Measurements from ENCODE around the gene GLYR1.

The GLYR1 gene

GRCh38 chr16:4760221-4760910, 86.7 kb downstream of the GLYR1 start:
- TF ChIP-seq TAF1 (IDR thresholded peaks at IDR 0.05; ENCODE audit: low read depth) (no peak), EGR1 (IDR thresholded peaks at IDR 0.05) (no peak), USF1 (IDR thresholded peaks at IDR 0.05) (no peak), EP300 (IDR thresholded peaks at IDR 0.05; ENCODE audit: borderline replicate concordance) (no peak), YY1 (IDR thresholded peaks at IDR 0.05; ENCODE audit: low read depth) (no peak), MAX (IDR thresholded peaks at IDR 0.05) (no peak), CREB1 (IDR thresholded peaks at IDR 0.05; ENCODE audit: low read depth) (no peak), TEAD4 (IDR thresholded peaks at IDR 0.05) (no peak), ZBTB7A (IDR thresholded peaks at IDR 0.05; ENCODE audit: low read depth) (no peak), FOXM1 (IDR thresholded peaks at IDR 0.05; ENCODE audit: borderline replicate concordance, low read depth) (no peak), CEBPB (IDR thresholded peaks at IDR 0.05) (no peak), RAD21 (IDR thresholded peaks at IDR 0.05; ENCODE audit: low read depth) (no peak), NFIC (IDR thresholded peaks at IDR 0.05) (no peak), TCF12 (IDR thresholded peaks at IDR 0.05; ENCODE audit: low read depth) (no peak)
- TF ChIP-seq, protein P1, sequence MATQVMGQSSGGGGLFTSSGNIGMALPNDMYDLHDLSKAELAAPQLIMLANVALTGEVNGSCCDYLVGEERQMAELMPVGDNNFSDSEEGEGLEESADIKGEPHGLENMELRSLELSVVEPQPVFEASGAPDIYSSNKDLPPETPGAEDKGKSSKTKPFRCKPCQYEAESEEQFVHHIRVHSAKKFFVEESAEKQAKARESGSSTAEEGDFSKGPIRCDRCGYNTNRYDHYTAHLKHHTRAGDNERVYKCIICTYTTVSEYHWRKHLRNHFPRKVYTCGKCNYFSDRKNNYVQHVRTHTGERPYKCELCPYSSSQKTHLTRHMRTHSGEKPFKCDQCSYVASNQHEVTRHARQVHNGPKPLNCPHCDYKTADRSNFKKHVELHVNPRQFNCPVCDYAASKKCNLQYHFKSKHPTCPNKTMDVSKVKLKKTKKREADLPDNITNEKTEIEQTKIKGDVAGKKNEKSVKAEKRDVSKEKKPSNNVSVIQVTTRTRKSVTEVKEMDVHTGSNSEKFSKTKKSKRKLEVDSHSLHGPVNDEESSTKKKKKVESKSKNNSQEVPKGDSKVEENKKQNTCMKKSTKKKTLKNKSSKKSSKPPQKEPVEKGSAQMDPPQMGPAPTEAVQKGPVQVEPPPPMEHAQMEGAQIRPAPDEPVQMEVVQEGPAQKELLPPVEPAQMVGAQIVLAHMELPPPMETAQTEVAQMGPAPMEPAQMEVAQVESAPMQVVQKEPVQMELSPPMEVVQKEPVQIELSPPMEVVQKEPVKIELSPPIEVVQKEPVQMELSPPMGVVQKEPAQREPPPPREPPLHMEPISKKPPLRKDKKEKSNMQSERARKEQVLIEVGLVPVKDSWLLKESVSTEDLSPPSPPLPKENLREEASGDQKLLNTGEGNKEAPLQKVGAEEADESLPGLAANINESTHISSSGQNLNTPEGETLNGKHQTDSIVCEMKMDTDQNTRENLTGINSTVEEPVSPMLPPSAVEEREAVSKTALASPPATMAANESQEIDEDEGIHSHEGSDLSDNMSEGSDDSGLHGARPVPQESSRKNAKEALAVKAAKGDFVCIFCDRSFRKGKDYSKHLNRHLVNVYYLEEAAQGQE (IDR thresholded peaks at IDR 0.05; ENCODE audit: low read depth) = no peak

- TF ChIP-seq MAX (IDR thresholded peaks at IDR 0.05) (no peak), CEBPB (IDR thresholded peaks at IDR 0.05) (no peak)
Measured at GRCh38 chr16:4755687-4756086, 91.4 kb downstream of the GLYR1 start.

DNA sequence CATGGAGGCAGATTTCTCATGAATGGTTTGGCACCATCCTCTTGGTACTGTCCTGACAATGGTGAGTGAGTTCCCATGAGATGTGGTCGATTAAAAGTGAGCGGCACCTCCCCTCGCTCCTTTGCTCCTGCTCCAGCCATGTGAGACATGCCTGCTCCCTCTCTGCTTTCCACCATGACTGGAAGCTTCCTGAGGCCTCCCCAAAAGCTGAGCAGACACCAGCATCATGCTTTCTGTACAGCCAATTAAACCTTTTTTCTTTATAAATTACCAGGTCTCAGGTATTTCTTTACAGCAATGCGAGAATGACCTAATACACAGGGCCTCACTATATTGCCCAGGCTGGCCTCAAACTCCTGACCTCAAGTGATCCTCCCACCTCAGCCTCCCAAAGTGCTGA, 92.2 kb downstream of the GLYR1 start:
- TF ChIP-seq, protein P1 (IDR thresholded peaks at IDR 0.05; ENCODE audit: low read depth) = no peak
- TF ChIP-seq MAX (IDR thresholded peaks at IDR 0.05) (no peak), CREB1 (IDR thresholded peaks at IDR 0.05; ENCODE audit: low read depth) (no peak), ZBTB7A (IDR thresholded peaks at IDR 0.05; ENCODE audit: low read depth) (no peak)

DNA sequence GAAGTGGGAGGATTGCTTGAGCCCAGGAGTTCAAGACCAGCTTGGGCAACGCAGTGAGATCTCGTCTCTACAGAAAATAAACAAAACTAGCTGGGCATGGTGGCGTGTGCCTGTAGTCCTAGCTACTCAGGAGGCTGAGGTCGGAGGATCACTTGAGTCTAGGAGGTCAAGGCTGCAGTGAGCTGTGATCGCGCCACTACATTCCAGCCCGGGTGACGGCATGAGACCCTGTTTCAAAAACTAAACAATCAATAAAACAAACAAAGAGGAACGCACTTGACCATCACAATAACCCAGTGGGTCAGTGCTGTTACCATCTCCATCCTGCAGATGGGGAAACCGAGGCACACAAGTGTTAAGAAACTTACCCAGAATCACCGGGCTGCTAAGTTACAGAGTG, 93.9 kb downstream of the GLYR1 start:
- TF ChIP-seq CEBPB (IDR thresholded peaks at IDR 0.05) (no peak), CREB1 (IDR thresholded peaks at IDR 0.05; ENCODE audit: low read depth) (no peak), EP300 (IDR thresholded peaks at IDR 0.05; ENCODE audit: borderline replicate concordance) (no peak)

Data from Ishikawa (cell line).